GM21529 (cell line): ENCODE data around the gene EIF4G3.
"Not testable (repeated sequence)": the region's sequence is repeated elsewhere in the genome, so short reads cannot be mapped to it uniquely, and the experiment has no call there.

Source experiments
- ATAC-seq: cut with Tn5 transposase; IDR thresholded peaks from one replicate; pipeline ENCODE4 v1.9.1; 2021; ENCODE audit not compliant: unreplicated experiment

EIF4G3 gene

GRCh38 chr1:21106709-21107108 is 70.0 kb downstream of the EIF4G3 start:
- no peak for ATAC-seq

DNA sequence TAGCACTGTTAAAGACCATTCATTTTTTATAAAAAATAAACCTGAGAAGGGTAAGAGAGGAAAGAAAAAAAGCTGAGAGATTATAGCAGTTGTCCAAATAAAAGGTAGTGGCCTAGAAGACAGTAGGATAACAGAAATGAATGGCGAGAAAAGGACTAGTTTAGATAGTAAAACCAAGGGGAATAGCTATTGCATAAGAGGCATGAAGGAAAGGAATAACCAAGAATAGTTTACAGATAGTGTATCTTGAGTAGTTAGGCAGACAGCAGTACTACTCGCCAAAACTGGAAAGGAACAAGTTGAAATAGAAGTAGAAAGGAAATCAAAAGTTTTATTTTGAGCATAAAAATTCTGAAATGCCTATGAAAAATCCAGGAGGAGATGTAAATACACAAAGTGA is 70.5 kb downstream of the EIF4G3 start:
- ATAC-seq: no peak

- ATAC-seq: no peak
These were observed 70.9 kb downstream of the EIF4G3 start for GRCh38 chr1:21105807-21106206.

DNA sequence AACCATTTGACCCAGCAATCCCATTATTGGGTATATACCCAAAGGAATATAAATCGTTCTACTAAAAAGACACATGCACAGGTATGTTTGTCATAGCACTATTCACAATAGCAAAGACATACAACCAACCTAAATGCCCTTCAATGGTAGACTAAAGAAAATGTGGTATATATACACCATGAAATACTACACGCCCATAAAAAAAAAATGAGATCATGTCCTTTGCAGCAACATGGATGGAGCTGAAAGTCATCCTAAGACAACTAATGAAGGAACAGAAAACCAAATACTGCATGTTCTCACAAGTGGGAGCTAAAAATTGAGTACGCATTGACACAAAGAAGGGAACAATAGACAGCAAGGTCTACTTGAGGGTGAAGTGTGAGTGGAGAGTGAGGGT is 72.0 kb downstream of the EIF4G3 start:
- ATAC-seq: no peak

GRCh38 chr1:21100481-21100921 is 76.2 kb downstream of the EIF4G3 start:
- ATAC-seq: no peak

DNA sequence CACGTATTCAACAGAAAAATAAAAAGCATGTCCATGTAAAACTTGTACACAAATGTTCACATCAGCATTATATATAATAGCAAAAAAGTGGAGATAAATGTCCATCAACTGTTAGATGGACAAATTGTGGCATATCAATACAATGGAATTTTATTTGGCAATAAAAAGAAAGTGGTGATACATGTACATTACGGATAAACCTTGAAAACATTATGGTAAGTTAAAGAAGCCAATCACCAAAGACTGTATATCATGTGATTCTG is 76.9 kb downstream of the EIF4G3 start:
- ATAC-seq: no peak

DNA sequence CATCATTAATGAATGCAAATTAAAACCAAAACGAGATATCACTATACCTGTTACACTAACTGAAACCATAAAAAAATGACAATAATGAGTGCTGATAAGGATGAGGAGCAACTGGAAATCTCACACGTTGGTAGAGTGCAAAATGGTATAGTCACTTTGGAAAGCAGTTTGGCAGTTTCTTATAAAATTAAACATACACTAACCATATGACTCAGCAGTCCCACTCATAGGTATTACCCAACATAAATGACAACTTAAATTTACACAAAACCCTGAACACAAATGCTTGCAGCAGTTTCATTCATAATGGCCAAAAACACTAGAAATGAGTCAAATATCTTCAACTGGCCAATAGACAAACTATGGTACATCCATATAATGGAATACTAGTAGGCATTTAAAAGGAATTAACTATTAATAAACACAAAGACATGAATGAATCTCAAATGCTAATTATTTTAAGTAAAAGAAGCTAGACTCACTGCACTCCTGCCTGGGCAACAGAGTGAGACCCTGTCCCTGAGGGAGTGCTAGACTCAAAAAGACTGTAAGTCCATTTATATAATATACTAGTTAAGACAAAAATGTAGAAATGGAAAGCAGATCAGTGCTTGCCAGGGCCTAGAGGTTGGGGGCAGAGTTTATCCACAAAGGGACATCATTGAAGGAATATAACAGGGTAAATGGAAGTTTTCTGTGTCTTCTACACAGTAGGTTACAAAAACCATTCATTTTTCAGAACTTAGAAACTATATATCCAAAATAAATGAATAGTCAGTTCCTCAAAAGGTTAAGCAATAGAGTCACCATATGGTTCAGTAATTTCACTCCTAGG is 77.4 kb downstream of the EIF4G3 start:
- no peak for ATAC-seq

DNA sequence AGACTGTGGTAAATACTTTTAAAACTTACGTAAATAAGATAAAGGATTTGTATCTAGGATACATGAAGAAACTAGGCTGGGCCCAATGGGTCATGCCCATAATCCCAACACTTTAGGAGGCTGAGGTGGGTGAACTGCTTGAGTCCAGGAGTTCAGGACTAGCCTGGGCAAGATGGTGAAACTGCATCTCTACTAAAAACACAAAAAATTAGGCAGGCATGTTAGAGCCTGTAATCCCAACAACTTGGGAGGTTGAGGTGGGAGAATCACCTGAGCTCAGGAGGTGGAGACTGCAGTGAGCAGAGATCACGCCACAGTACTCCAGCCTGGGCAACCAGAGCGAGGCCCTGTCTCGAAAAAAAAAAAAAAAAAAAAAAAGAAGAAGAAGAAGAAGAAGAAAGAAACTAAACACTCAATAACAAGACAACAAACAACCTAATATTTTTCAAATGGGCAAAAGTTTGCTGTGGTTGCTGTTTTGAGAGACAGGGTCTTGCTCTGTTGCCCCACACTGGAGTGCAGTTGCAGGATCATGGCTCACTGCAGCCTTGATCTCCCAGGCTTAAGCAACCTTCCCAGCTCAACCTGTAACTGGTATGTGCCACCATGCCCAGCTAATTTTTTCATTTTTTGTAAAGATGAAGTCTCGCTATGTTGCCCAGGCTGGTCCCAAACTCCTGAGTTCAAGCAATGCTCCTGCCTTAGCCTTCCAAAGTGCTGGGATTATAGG is 78.3 kb downstream of the EIF4G3 start:
- no peak for ATAC-seq

DNA sequence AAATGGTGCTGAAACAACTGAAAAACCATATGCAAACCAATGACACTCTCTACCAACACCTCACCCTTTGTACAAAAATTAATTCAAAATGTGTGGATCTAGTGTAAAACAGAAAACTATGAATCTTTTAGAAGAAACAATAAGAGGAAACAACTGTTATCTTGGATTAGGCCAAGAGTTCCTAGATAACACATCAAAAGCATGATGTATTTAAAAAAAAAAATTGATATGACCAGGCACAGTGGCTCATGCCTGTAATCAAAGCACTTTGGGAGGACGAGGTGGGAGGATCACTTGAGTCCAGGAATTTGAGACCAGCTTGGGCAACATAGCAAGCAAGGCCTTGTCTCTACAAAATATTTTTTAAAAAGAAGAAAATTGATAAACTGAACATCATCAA is 79.0 kb downstream of the EIF4G3 start:
- no peak for ATAC-seq

DNA sequence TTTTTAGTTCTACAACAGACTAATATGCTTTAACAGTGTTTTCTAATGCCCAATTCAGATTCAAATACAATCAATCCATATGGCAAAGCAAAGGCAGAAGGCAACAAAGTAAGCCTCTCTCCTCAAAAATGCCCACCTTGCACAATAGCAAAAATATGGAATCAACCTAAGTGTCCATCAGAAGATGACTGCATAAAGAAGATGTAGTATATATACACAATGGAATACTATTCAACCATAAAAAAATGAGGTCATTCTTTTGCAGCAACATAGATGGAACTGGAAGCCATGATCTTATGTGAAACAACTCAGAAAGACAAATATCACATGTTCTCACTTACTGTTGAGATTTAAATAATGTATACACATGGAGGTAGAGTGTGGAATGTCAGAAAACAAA is 80.7 kb downstream of the EIF4G3 start:
- no peak for ATAC-seq

GRCh38 chr1:21094282-21094681 is 82.4 kb downstream of the EIF4G3 start:
- ATAC-seq: not testable (repeated sequence)

DNA sequence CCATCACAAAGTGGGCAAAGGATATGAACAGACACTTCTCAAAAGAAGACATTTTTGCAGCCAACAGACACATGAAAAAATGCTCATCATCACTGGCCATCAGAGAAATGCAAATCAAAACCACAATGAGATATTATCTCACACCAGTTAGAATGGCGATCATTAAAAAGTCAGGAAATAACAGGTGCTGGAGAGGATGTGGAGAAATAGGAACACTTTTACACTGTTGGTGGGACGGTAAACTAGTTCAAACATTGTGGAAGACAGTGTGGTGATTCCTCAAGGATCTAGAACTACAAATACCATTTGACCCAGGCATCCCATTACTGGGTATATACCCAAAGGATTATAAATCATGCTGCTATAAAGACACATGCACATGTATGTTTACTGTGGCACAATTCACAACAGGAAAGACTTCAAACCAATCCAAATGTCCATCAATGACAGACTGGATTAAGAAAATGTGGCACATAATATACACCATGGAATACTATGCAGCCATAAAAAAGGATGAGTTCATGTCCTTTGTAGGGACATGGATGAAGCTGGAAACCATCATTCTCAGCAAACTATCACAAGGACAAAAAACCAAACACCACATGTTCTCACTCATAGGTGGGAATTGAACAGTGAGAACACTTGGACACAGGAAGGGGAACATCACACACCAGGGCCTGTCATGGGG is 83.3 kb downstream of the EIF4G3 start:
- not testable (repeated sequence) for ATAC-seq

DNA sequence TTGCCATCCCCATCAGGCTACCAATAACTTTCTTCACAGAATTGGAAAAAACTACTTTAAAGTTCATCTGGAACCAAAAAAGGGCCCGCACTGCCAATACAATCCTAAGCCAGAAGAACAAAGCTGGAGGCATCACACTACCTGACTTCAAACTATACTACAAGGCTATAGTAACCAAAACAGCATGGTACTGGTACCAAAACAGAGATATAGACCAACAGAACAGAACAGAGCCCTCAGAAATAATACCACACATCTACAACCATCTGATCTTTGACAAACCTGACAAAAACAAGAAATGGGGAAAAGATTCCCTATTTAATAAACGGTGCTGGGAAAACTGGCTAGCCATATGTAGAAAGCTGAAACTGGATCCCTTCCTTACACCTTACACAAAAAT is 84.2 kb downstream of the EIF4G3 start:
- not testable (repeated sequence) for ATAC-seq

GRCh38 chr1:21091053-21091690 is 85.5 kb downstream of the EIF4G3 start:
- not testable (repeated sequence) for ATAC-seq

- ATAC-seq: no peak
These were observed 86.2 kb downstream of the EIF4G3 start for GRCh38 chr1:21090463-21090862.

GRCh38 chr1:21089731-21090130 is 87.0 kb downstream of the EIF4G3 start:
- no peak for ATAC-seq

DNA sequence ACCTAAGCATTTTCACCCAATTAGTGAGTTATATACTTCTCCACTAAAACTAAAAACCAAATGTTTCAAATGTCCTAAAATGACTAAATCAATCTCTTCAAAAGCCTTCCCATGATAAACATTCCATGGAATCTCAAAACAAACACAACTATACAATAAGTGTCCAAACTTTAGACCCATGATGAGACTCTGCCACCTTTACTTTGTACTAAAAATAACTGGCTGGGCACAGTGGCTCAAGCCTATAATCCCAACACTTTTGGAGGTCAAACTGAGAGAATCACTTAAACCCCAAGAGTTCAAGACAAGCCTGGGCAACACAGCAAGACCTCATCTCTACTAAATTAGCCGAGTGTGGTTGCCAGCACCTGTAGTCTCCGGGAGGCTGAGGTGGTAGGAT is 87.4 kb downstream of the EIF4G3 start:
- no peak for ATAC-seq

GRCh38 chr1:21084111-21084810 is 92.4 kb downstream of the EIF4G3 start:
- no peak for ATAC-seq

DNA sequence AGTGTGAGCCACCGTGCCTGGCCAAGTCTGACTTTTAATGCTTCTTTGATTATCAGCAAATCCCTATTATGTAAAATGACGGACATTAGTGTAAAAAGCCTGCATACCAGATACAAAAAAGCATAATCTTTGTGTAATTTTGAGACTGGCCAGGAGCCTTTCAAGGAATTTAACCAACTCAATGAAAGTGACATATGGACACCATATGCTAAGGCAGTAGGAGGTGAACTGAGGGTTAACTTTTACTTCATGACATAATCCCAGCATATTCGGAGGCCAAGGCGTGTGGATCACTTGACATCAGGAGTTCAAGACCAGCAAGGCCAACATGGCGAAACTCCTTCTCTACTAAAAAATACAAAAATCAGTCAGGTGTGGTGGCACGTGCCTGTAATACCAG is 94.6 kb downstream of the EIF4G3 start:
- ATAC-seq: no peak

- ATAC-seq: no peak
These were observed 99.6 kb downstream of the EIF4G3 start for GRCh38 chr1:21077085-21077484.

- no peak for ATAC-seq
These were observed 104.0 kb downstream of the EIF4G3 start for GRCh38 chr1:21072721-21073120.
